Psoas muscle (tissue), 8 donors: ENCODE data around the gene ITPR2. TPM values are rescaled to one million over a fixed set of nuclear protein-coding genes. Genes with fewer than 3 reads are reported as not detected.
"Not testable (repeated sequence)": the region's sequence is repeated elsewhere in the genome, so short reads cannot be mapped to it uniquely, and the experiment has no call there.

ENCODE experiments used
- ATAC-seq, 4 donors: fragments of 200-7000 bp; cut with Tn5 transposase; one replicate each; pipeline ENCODE4 v1.9.1; 2020; ENCODE audit warnings: moderate library complexity in 3 of 4, mild to moderate bottlenecking in 2 of 4
- DNase-seq, 2 donors: peaks; one replicate each; pipeline ENCODE4 v3.0.0-alpha.2; 2020
- H3K27ac ChIP-seq: fragments of 200-600 bp; one replicate; pipeline ENCODE4 v1.8.0; 2022
- H3K27me3 ChIP-seq, 3 donors: fragments of 200-600 bp in 1 of 3; one replicate each; pipeline versions ENCODE4 v1.6.1 to v1.8.0; 2013 to 2022; ENCODE audit warnings: low read length in 2 of 3, mild to moderate bottlenecking in 2 of 3, moderate library complexity in 1 of 3; ENCODE audit not compliant: insufficient read depth in 3 of 3
- H3K36me3 ChIP-seq, 2 donors: fragments of 200-600 bp in 1 of 2; one replicate each; pipeline versions ENCODE4 v1.6.1 to v1.8.0; 2013 to 2022; ENCODE audit warnings: low read depth in 1 of 2, mild to moderate bottlenecking in 1 of 2, moderate library complexity in 1 of 2; ENCODE audit not compliant: insufficient read depth in 1 of 2
- H3K4me1 ChIP-seq: fragments of 200-600 bp; one replicate; pipeline ENCODE4 v1.8.0; 2022
- H3K4me3 ChIP-seq: fragments of 200-600 bp; one replicate; pipeline ENCODE4 v1.8.0; 2022; ENCODE audit warnings: mild to moderate bottlenecking
- H3K9me3 ChIP-seq: fragments of 200-600 bp; one replicate; pipeline ENCODE4 v1.8.0; 2022
- WGBS, 3 donors: extraction: QIAGEN DNeasy Blood & Tissue Kit; methylation state at CpG; one replicate each; pipeline versions ENCODE4 v1.1.6 to v1.1.7; 2013; 5-methylcytosine and 5-hydroxymethylcytosine counted together
- intact Hi-C, 2 donors: fragments of 100-400 bp; cut with DNase I; formaldehyde crosslinking; loops; one replicate each; pipeline versions ENCODE4 v1.11.0 to v1.14.2; 2022
- polyA plus RNA-seq, 3 donors: library from polyadenylated mRNA; stranded (reverse); fragments of 200-250 nt; gene quantifications; one replicate each; pipeline ENCODE4 v1.2.3, GENCODE V29; 2013
- total RNA-seq, 4 donors: library from RNA; stranded (reverse); fragmentation: NEBNext Ultra II Directional in 2 of 4; extraction: Animal tissue kit (Norgen Biotek cat#: 25700) in 2 of 4; gene quantifications; one replicate each; pipeline versions ENCODE4 v1.2.1 to v1.2.4, GENCODE V29; 2021 to 2023
- TF ChIP-seq, protein P1 (sequence below): fragments of 200-600 bp; IDR thresholded peaks from one replicate; pipeline ENCODE4 v1.8.0; 2022; ENCODE audit warnings: antibody characterized with exemption
- donor health status: healthy with polysubstance abuse.
- donor health status: DM: no; HTN: no; CAD: no; lungs with moderate emphysema.
- donor health status: Bipolar disorder and iron deficiency.
- donor health status: healthy.
- donor health status: DM: yes; HTN: yes; CAD: no.
- donor health status: DM: no; HTN: no; CAD: no.
- donor health status: DM: no; HTN: no; CAD: no.
- donor health status: DM: yes; HTN: yes; CAD: no.

The ITPR2 gene
- total and polyA plus RNA-seq, 7 donors, result 0.86 to 10.3 (median 6.1) TPM

DNA sequence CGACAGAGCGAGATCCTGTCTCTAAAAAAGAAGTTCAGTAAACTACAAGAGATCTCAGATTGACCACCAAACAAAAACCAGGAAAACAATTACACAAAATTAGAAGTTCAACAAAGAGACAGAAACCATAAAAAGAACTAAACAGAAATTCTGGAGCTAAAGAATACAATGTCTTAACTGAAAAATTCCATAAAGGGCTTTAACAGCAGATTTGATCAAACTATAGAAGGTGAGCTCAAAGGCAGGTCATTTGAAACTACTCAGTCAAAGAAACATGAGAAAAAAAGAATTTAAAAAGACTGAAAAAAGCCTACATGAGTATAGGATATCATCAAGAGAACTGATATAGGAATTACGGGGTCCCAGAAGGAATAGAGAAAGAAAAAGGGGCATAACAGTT is 71.2 kb downstream of the ITPR2 start:
- no peak overlapping the region for H3K27ac ChIP-seq
- intact Hi-C loops, result no loop called here
- peaks cover 19% of the 10 kb centered on the region for H3K9me3 ChIP-seq
- WGBS, 3 donors, result 96 to 97% (median 96%) methylated on average over 3 of the region's 3 CpGs
- H3K27me3 ChIP-seq, result no peaks in the 10 kb centered on the region
- TF ChIP-seq, protein P1, sequence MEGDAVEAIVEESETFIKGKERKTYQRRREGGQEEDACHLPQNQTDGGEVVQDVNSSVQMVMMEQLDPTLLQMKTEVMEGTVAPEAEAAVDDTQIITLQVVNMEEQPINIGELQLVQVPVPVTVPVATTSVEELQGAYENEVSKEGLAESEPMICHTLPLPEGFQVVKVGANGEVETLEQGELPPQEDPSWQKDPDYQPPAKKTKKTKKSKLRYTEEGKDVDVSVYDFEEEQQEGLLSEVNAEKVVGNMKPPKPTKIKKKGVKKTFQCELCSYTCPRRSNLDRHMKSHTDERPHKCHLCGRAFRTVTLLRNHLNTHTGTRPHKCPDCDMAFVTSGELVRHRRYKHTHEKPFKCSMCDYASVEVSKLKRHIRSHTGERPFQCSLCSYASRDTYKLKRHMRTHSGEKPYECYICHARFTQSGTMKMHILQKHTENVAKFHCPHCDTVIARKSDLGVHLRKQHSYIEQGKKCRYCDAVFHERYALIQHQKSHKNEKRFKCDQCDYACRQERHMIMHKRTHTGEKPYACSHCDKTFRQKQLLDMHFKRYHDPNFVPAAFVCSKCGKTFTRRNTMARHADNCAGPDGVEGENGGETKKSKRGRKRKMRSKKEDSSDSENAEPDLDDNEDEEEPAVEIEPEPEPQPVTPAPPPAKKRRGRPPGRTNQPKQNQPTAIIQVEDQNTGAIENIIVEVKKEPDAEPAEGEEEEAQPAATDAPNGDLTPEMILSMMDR, result no peak
- DNase-seq (no peak), ATAC-seq (no peak)
- H3K36me3 ChIP-seq, result no peaks in the 10 kb centered on the region
- H3K4me3 ChIP-seq, result no peak overlapping the region
- peaks cover 4% of the 10 kb centered on the region for H3K4me1 ChIP-seq

DNA sequence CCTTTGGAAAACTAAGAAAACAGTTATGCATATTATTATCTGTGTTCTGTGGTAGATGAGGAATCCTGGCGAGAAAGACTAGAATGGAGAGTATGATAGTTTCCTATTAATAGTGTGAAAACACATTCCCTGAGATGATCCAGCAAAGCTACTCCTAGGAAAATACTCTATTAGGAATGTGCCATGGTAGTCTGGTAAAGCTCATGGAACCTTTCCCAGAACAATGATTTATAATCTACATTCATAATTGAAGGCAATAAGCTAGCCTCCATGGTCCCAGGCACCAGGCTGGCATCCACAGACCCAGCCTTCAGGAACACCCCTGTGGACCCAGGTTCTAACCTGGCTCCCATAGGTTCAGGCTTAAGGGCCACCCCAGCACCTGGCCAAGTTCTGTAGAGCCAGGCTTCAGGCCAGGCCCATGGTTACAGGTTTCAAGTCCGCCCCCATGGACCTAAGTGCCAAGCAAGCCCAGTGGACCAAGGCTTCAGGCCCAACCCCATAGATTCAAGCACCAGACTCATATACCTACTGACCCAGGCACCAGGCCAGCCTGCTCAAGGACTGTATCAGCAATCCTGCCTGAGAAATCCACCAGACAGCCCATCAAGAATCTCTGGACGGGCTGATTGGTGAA is 72.2 kb downstream of the ITPR2 start:
- TF ChIP-seq, protein P1, result no peak
- intact Hi-C loops, result no loop called here
- WGBS, 3 donors, result 81 to 87% (median 84%) methylated on average over 3 of the region's 3 CpGs
- Histone ChIP-seq H3K4me3 (no peak overlapping the region), H3K27me3 (no peaks in the 10 kb centered on the region), H3K9me3 (peaks cover 19% of the 10 kb centered on the region), H3K36me3 (no peaks in the 10 kb centered on the region), H3K27ac (no peak overlapping the region), H3K4me1 (peaks cover 4% of the 10 kb centered on the region)
- DNase-seq (no peak), ATAC-seq (no peak)

DNA sequence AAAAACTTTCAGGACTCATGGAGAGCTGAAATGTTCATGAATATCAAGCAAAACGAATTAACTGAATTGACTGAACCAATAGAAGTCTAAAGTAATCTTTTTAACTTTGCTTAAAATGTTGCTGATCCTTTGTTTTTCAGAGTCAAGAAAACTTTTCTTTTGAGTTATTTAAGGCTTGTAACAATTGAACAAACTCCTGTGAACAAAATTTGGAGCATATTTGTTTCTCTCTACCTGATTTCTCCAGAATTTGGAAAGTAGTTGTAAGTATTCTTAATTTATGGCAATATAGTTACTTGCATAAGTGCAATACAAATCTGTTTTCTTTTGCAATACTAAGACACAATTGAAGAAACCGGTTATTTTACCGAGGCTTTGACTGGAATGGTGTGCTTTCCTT is 77.6 kb downstream of the ITPR2 start:
- H3K4me3 ChIP-seq, H3K36me3 ChIP-seq, intact Hi-C loops, H3K27me3 ChIP-seq, H3K4me1 ChIP-seq, ATAC-seq, DNase-seq, H3K27ac ChIP-seq, H3K9me3 ChIP-seq: not testable (repeated sequence)
- 94 to 96% (median 96%) methylated on average over 3 of the region's 3 CpGs for WGBS, 3 donors

DNA sequence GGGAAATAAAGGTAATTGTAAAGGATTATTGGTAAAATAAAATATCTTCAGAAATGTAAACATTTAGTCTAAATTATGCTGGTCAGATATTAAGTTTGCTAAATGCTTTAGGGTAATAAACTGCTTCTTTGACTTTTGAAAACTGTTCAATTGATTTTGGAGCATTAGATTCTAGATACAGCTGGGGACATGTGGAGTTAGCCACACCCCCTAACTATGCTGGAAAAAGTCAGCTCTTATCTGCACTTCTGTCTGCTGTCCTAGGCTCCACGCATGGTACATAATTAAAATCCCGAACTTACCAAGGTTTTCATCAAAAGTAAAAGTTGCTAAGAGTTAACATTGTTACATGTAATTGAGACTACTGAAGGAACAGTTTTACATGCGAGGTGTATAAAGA is 78.8 kb downstream of the ITPR2 start:
- H3K27me3 ChIP-seq, result no peaks in the 10 kb centered on the region
- H3K4me3 ChIP-seq, result no peak overlapping the region
- no peak overlapping the region for H3K27ac ChIP-seq
- intact Hi-C loops, result no loop called here
- TF ChIP-seq, protein P1, result no peak
- WGBS, 3 donors, result 94 to 98% (median 96%) methylated on average over 3 of the region's 3 CpGs
- DNase-seq, result no peak
- no peak for ATAC-seq
- H3K4me1 ChIP-seq, result peaks cover 9% of the 10 kb centered on the region
- no peaks in the 10 kb centered on the region for H3K36me3 ChIP-seq
- no peaks in the 10 kb centered on the region for H3K9me3 ChIP-seq

DNA sequence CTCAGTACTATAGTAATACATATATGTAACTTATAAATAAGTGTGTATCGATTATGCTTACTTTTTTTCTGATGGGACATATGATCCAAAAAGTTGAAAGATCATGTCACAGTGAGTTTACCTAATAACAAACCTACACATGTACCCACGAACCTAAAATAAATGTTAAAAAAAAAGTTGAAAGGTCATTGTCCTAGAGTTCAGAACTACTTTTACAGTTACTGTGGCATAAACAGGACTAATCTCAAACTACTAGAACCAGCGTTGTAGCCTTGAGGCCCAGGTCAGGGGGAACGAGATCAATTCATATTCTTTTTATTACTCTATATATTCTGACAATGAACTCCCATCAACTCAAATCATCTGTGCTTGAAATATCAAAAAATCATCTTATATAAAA is 81.8 kb downstream of the ITPR2 start:
- H3K36me3 ChIP-seq, result no peaks in the 10 kb centered on the region
- H3K9me3 ChIP-seq, result no peaks in the 10 kb centered on the region
- ATAC-seq (no peak), DNase-seq (no peak)
- H3K27ac ChIP-seq, result no peak overlapping the region
- no peaks in the 10 kb centered on the region for H3K27me3 ChIP-seq
- H3K4me1 ChIP-seq, result peaks cover 12% of the 10 kb centered on the region
- intact Hi-C loops, result no loop called here
- H3K4me3 ChIP-seq, result no peak overlapping the region
- 92 to 95% (median 94%) methylated on average over 4 of the region's 4 CpGs for WGBS, 3 donors
- TF ChIP-seq, protein P1, result no peak
